ENCODE measurements around the gene KPNA5. TPM values are rescaled to one million over a fixed set of nuclear protein-coding genes. Genes with fewer than 3 reads are reported as not detected.

KPNA5 gene
- total RNA-seq, 1 experiment from 2014 or later = 10.5 TPM

DNA sequence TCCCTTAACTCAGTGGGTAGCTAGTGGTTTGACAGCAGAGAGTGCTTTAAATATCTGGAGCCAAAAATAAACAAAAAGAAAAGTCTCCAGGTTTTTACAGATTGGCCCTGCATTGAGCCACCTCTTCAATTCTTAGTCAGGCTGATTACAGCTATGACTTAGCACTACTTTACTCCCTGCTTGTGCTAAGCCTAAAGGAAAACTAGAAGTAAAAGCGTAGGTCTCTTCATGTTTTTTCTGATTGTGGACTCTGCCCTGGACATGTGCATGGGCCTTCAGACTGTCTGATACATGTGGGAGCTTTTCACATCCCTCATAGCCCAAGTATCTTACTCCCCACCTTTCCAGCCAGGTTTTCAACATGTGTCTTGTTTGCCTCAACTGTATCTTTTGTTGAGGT lies 33.3 kb downstream of the KPNA5 start:
- H3K9ac ChIP-seq (ENCODE audit: extremely low read depth, insufficient read length, low read length) = no peak overlapping the region
- no peaks in the 10 kb centered on the region for H3K79me1 ChIP-seq (ENCODE audit: insufficient read depth, low read depth, low read length, poor library complexity, severe bottlenecking)
- H4K5ac ChIP-seq (ENCODE audit: insufficient read length, low read depth, low read length) = no peak overlapping the region
- H3K79me2 ChIP-seq (ENCODE audit: insufficient read depth, low read length) = no peaks in the 10 kb centered on the region
- no peak overlapping the region for H2BK120ac ChIP-seq (ENCODE audit: low read depth, low read length, poor library complexity, severe bottlenecking)
- Mint-ChIP-seq H3K9me3 (peaks cover 2 to 11% of the 10 kb centered on the region in 2 experiments; a peak in 2 of 5 replicates), H3K36me3 (ENCODE audit: insufficient read depth in 1 of 3, low read depth in 3 of 3) (peaks cover 33 to 66% (median 61%) of the 10 kb centered on the region in 3 experiments), H3K27me3 (ENCODE audit: low read depth) (no peaks in the 10 kb centered on the region), H3K27ac (peak overlapping the region in 2 of 3 experiments; percentile 29 to 31; a peak in 1 of 7 replicates), H3K4me3 (peak overlapping the region in 1 of 2 experiments; percentile 33; a peak in 2 of 5 replicates), H3K4me1 (peaks cover 2 to 4% of the 10 kb centered on the region in 2 experiments; a peak in 1 of 4 replicates)
- H3K18ac ChIP-seq (ENCODE audit: insufficient read length, low read depth, low read length) = no peak overlapping the region
- no peaks in the 10 kb centered on the region for H3K23me2 ChIP-seq (ENCODE audit: insufficient read length, low read depth, low read length, poor library complexity, severe bottlenecking)
- TF ChIP-seq CTCF (conservative IDR thresholded peaks at IDR 0.05) = no peak
- no peak overlapping the region for H3K4me2 ChIP-seq (ENCODE audit: insufficient read depth, insufficient read length, low read length)
- no peak overlapping the region for H2BK15ac ChIP-seq (ENCODE audit: low read depth, low read length)
- no peak overlapping the region for H3T11ph ChIP-seq (ENCODE audit: low read length)
- no peak overlapping the region for H4K8ac ChIP-seq (replicated peaks; ENCODE audit: insufficient read length, low read depth, low read length)
- H3K27me3 ChIP-seq (ENCODE audit: insufficient read depth, low read length) = no peaks in the 10 kb centered on the region
- H3K9me3 ChIP-seq (ENCODE audit: control insufficient read depth, low read depth, low read length) = no peaks in the 10 kb centered on the region
- H3K56ac ChIP-seq (ENCODE audit: insufficient read length, low read depth, low read length) = no peak overlapping the region
- no peak overlapping the region for H3K14ac ChIP-seq (ENCODE audit: insufficient read depth, low read length)
- H3K23ac ChIP-seq (ENCODE audit: insufficient read length, low read depth, low read length) = no peak overlapping the region
- H2AFZ ChIP-seq (ENCODE audit: low read length) = no peak overlapping the region
- DNase-seq = no peak
- no peaks in the 10 kb centered on the region for H4K20me1 ChIP-seq (ENCODE audit: control insufficient read depth, insufficient read depth, insufficient read length)
- H2AK5ac ChIP-seq (ENCODE audit: insufficient read length, low read length) = no peak overlapping the region
- no peak overlapping the region for H3K4ac ChIP-seq (ENCODE audit: low read depth, low read length)
- no peak overlapping the region for H2BK20ac ChIP-seq (ENCODE audit: low read depth, low read length, poor library complexity, severe bottlenecking)
- H3K27ac ChIP-seq (ENCODE audit: insufficient read length, low read depth, low read length) = no peak overlapping the region
- H4K91ac ChIP-seq (ENCODE audit: insufficient read length, low read depth, low read length) = no peak overlapping the region
- no peaks in the 10 kb centered on the region for H3K4me1 ChIP-seq (ENCODE audit: insufficient read depth, low read length)
- no peak overlapping the region for H2BK5ac ChIP-seq (ENCODE audit: insufficient read length, low read length)
- H2BK12ac ChIP-seq (ENCODE audit: insufficient read length, low read depth, low read length) = no peak overlapping the region
- no CpG with 5 or more reads among the region's 1 CpG for WGBS (ENCODE audit: extremely low coverage, insufficient read length, low lambda C conversion rate)

Data from H9 (cell line).